ENCODE results near the gene PTPRM. TPM values are rescaled to one million over a fixed set of nuclear protein-coding genes. Genes with fewer than 3 reads are reported as not detected.

Gene PTPRM
- total RNA-seq, 1 experiment from 2014 or later = 1.6 TPM

DNA sequence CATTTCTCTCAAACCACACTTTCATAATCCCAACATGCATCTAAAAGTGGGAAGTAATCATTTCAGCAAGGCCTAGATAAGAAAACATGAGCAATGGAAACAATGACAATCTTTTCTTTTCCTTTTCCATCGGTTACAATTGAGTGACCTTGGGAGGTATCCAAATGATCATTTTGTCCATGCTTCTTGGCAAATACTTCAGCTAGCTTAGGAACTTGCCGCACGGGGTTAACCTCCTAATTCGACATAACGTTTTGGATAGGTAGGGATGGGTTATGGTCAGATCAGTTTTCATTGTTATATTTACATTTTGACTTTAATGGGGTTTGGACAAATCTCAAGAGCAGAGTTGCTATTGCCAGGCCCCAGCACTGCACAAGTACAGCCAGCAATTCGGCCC, 4.6 kb upstream of the PTPRM start:
- Histone ChIP-seq H3K4me3 (ENCODE audit: low read depth in 2 of 2, low read length in 2 of 2) (no peak overlapping the region), H3K27me3 (ENCODE audit: control insufficient read depth, insufficient read depth, low read length) (peaks cover 11% of the 10 kb centered on the region), H3K36me3 (ENCODE audit: control insufficient read depth, insufficient read depth, low read length) (no peaks in the 10 kb centered on the region), H3K4me1 (ENCODE audit: control insufficient read depth, insufficient read depth, low read length) (no peaks in the 10 kb centered on the region), H3K9me3 (ENCODE audit: control insufficient read depth, insufficient read depth, low read depth, low read length) (no peaks in the 10 kb centered on the region), H3K27ac (ENCODE audit: low read length) (no peak overlapping the region)
- no TSS peak for BruUV-seq (replicated peaks)
- intact Hi-C loops (cut with micrococcal nuclease; ENCODE audit: unreplicated experiment) = loop anchor here (10.0 kb wide), 2 partner anchors 288 to 338 kb away; no protein-coding TSS in a partner anchor
- TF ChIP-seq, protein P1, sequence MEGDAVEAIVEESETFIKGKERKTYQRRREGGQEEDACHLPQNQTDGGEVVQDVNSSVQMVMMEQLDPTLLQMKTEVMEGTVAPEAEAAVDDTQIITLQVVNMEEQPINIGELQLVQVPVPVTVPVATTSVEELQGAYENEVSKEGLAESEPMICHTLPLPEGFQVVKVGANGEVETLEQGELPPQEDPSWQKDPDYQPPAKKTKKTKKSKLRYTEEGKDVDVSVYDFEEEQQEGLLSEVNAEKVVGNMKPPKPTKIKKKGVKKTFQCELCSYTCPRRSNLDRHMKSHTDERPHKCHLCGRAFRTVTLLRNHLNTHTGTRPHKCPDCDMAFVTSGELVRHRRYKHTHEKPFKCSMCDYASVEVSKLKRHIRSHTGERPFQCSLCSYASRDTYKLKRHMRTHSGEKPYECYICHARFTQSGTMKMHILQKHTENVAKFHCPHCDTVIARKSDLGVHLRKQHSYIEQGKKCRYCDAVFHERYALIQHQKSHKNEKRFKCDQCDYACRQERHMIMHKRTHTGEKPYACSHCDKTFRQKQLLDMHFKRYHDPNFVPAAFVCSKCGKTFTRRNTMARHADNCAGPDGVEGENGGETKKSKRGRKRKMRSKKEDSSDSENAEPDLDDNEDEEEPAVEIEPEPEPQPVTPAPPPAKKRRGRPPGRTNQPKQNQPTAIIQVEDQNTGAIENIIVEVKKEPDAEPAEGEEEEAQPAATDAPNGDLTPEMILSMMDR (IDR thresholded peaks at IDR 0.05) = no peak
- no peak for TF ChIP-seq SIN3A (IDR thresholded peaks at IDR 0.05; ENCODE audit: borderline replicate concordance, insufficient read depth, low read depth, low read length)
- TF ChIP-seq, protein P2, sequence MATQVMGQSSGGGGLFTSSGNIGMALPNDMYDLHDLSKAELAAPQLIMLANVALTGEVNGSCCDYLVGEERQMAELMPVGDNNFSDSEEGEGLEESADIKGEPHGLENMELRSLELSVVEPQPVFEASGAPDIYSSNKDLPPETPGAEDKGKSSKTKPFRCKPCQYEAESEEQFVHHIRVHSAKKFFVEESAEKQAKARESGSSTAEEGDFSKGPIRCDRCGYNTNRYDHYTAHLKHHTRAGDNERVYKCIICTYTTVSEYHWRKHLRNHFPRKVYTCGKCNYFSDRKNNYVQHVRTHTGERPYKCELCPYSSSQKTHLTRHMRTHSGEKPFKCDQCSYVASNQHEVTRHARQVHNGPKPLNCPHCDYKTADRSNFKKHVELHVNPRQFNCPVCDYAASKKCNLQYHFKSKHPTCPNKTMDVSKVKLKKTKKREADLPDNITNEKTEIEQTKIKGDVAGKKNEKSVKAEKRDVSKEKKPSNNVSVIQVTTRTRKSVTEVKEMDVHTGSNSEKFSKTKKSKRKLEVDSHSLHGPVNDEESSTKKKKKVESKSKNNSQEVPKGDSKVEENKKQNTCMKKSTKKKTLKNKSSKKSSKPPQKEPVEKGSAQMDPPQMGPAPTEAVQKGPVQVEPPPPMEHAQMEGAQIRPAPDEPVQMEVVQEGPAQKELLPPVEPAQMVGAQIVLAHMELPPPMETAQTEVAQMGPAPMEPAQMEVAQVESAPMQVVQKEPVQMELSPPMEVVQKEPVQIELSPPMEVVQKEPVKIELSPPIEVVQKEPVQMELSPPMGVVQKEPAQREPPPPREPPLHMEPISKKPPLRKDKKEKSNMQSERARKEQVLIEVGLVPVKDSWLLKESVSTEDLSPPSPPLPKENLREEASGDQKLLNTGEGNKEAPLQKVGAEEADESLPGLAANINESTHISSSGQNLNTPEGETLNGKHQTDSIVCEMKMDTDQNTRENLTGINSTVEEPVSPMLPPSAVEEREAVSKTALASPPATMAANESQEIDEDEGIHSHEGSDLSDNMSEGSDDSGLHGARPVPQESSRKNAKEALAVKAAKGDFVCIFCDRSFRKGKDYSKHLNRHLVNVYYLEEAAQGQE (IDR thresholded peaks at IDR 0.05; ENCODE audit: insufficient read depth in 1 of 2, low read depth in 2 of 2, low read length in 1 of 2) = no peak
- no peak for TF ChIP-seq POLR2AphosphoS5 (IDR thresholded peaks at IDR 0.05; ENCODE audit: low read depth, low read length)
- no peak for TF ChIP-seq TCF7L2 (IDR thresholded peaks at IDR 0.05; ENCODE audit: low read depth, low read length)
- no peak for ATAC-seq
- no peak for DNase-seq (ENCODE audit: low read depth, low spot score)
- ChIA-PET CTCF (no interaction called here), POLR2A (no interaction called here)
- in situ Hi-C loops (cut with HindIII; ENCODE audit: low pct_unique_long_range_greater_than_20kb, low sequenced_read_pairs) = no loop called here

DNA sequence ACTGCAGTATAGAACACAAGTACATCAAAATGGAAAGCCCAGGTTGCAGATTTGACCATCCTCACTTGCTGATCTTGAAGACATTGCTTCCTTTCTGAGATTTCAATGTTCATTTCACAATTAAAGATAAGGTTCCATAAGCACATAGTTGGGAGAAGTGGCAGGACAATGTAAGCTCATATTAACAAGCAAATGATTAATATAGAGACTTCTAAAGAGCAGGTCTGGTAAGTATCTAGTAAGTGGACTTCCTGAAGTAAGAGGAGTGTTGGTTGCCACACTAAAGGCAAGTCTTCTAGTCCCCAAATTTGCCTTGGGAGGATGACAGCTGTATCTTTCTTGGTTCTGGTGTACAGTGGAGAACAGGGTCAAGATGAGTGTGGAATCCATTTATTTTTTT, 1.4 kb upstream of the PTPRM start:
- Histone ChIP-seq H3K4me1 (ENCODE audit: control insufficient read depth, insufficient read depth, low read length) (no peaks in the 10 kb centered on the region), H3K9me3 (ENCODE audit: control insufficient read depth, insufficient read depth, low read depth, low read length) (no peaks in the 10 kb centered on the region), H3K36me3 (ENCODE audit: control insufficient read depth, insufficient read depth, low read length) (no peaks in the 10 kb centered on the region), H3K27me3 (ENCODE audit: control insufficient read depth, insufficient read depth, low read length) (peaks cover 21% of the 10 kb centered on the region), H3K4me3 (ENCODE audit: low read depth in 2 of 2, low read length in 2 of 2) (no peak overlapping the region), H3K27ac (ENCODE audit: low read length) (no peak overlapping the region)
- ATAC-seq (no peak), DNase-seq (ENCODE audit: low read depth, low spot score) (no peak)
- BruUV-seq (replicated peaks) = no TSS peak
- ChIA-PET CTCF (no interaction called here), POLR2A (no interaction called here)
- intact Hi-C loops (cut with micrococcal nuclease; ENCODE audit: unreplicated experiment) (loop anchor here (10.0 kb wide), 2 partner anchors 291 to 341 kb away; no protein-coding TSS in a partner anchor), in situ Hi-C loops (cut with HindIII; ENCODE audit: low pct_unique_long_range_greater_than_20kb, low sequenced_read_pairs) (no loop called here)
- TF ChIP-seq, protein P2 (IDR thresholded peaks at IDR 0.05; ENCODE audit: insufficient read depth in 1 of 2, low read depth in 2 of 2, low read length in 1 of 2) = no peak
- TF ChIP-seq SIN3A (IDR thresholded peaks at IDR 0.05; ENCODE audit: borderline replicate concordance, insufficient read depth, low read depth, low read length) = no peak
- TF ChIP-seq TCF7L2 (IDR thresholded peaks at IDR 0.05; ENCODE audit: low read depth, low read length) = no peak
- TF ChIP-seq, protein P1 (IDR thresholded peaks at IDR 0.05) = no peak
- no peak for TF ChIP-seq POLR2AphosphoS5 (IDR thresholded peaks at IDR 0.05; ENCODE audit: low read depth, low read length)

Measured in Panc1 (cell line).